NCI-H748 (cell line): ENCODE data around the gene RERE.
"Not testable (repeated sequence)": the region's sequence is repeated elsewhere in the genome, so short reads cannot be mapped to it uniquely, and the experiment has no call there.

Source experiments
- DNase-seq: peaks from one replicate; lab custom pipeline; 2025; ENCODE audit not compliant: unreplicated experiment; lab: John Stamatoyannopoulos, UW

Gene RERE

GRCh38 chr1:8619917-8620502, 197.4 kb downstream of the RERE start:
- DNase-seq, result peak; percentile 23

- not testable (repeated sequence) for DNase-seq
Observed at GRCh38 chr1:8619419-8619818, 198.0 kb downstream of the RERE start.

- not testable (repeated sequence) for DNase-seq
Observed at GRCh38 chr1:8616791-8617190, 200.6 kb downstream of the RERE start.

GRCh38 chr1:8611634-8612515, 205.6 kb downstream of the RERE start:
- DNase-seq, result not testable (repeated sequence)

GRCh38 chr1:8607906-8608305, 209.5 kb downstream of the RERE start:
- no peak for DNase-seq

GRCh38 chr1:8604041-8604945, 213.1 kb downstream of the RERE start:
- DNase-seq, result no peak

- DNase-seq, result peak; percentile 85
Observed at GRCh38 chr1:8603220-8603616, 214.2 kb downstream of the RERE start.

GRCh38 chr1:8602471-8603219, 214.8 kb downstream of the RERE start:
- peak; percentile 73 for DNase-seq

- DNase-seq, result no peak
Observed at GRCh38 chr1:8600336-8600735, 217.1 kb downstream of the RERE start.

- DNase-seq, result no peak
Observed at GRCh38 chr1:8599646-8600212, 217.7 kb downstream of the RERE start.

- no peak for DNase-seq
Observed at GRCh38 chr1:8598783-8599182, 218.7 kb downstream of the RERE start.

GRCh38 chr1:8598060-8598724, 219.2 kb downstream of the RERE start:
- DNase-seq, result peak; percentile 33

- DNase-seq, result no peak
Observed at GRCh38 chr1:8597455-8597854, 220.0 kb downstream of the RERE start.

GRCh38 chr1:8595941-8596340, 221.5 kb downstream of the RERE start:
- no peak for DNase-seq

GRCh38 chr1:8595332-8595731, 222.1 kb downstream of the RERE start:
- no peak for DNase-seq

GRCh38 chr1:8593292-8593691, 224.1 kb downstream of the RERE start:
- not testable (repeated sequence) for DNase-seq

GRCh38 chr1:8591569-8591968, 225.9 kb downstream of the RERE start:
- DNase-seq, result no peak

- no peak for DNase-seq
Observed at GRCh38 chr1:8590721-8591351, 226.6 kb downstream of the RERE start.

- no peak for DNase-seq
Observed at GRCh38 chr1:8589571-8589970, 227.9 kb downstream of the RERE start.
